Type B pancreatic cell (in vitro differentiated cells): ENCODE results near the gene CRYZL1. TPM values are rescaled to one million over a fixed set of nuclear protein-coding genes. Genes with fewer than 3 reads are reported as not detected.
A peak's percentile ranks its signal among the peaks of the same experiment; 100 is the strongest.

Source experiments
- DNase-seq: peaks from one replicate; pipeline ENCODE4 v3.0.0; 2021; ENCODE audit warnings: mixed read lengths; ENCODE audit not compliant: unreplicated experiment; ENCODE audit errors: extremely low spot score
- H3K27ac Mint-ChIP-seq: 2 replicates; pipeline ENCODE4 v1.8.0; 2021; ENCODE audit warnings: mild to moderate bottlenecking, mixed read lengths
- H3K27me3 Mint-ChIP-seq: 2 replicates; pipeline ENCODE4 v1.8.0; 2021; ENCODE audit warnings: mixed read lengths
- H3K36me3 Mint-ChIP-seq: 2 replicates; pipeline ENCODE4 v1.8.0; 2021; ENCODE audit warnings: mixed read lengths
- H3K4me1 Mint-ChIP-seq: one replicate; pipeline ENCODE4 v1.8.0; 2021; ENCODE audit warnings: mixed read lengths; ENCODE audit not compliant: unreplicated experiment
- H3K4me3 Mint-ChIP-seq: 2 replicates; pipeline ENCODE4 v1.8.0; 2021; ENCODE audit warnings: mild to moderate bottlenecking, mixed read lengths
- H3K9me3 Mint-ChIP-seq: 2 replicates; pipeline ENCODE4 v1.8.0; 2021; ENCODE audit warnings: mixed read lengths
- CTCF ChIP-seq: fragments of 200-600 bp; sonication (generic); conservative IDR thresholded peaks from 2 replicates; pipeline ENCODE4 v1.5.0; 2021; ENCODE audit warnings: antibody characterized with exemption, mild to moderate bottlenecking
- total RNA-seq: library from RNA; stranded (reverse); gene quantifications from 2 replicates; pipeline ENCODE4 v1.2.1, GENCODE V29; 2021; ENCODE audit warnings: low replicate concordance

The CRYZL1 gene
- total RNA-seq, 1 donor from 2014 or later: 50.4 TPM

GRCh38 chr21:33661146-33661545, 19.6 kb upstream of the CRYZL1 start:
- H3K4me1 Mint-ChIP-seq: peaks cover 8% of the 10 kb centered on the region
- no peaks in the 10 kb centered on the region for H3K27me3 Mint-ChIP-seq
- H3K9me3 Mint-ChIP-seq: peaks cover 8% of the 10 kb centered on the region
- H3K36me3 Mint-ChIP-seq: peaks cover 25% of the 10 kb centered on the region
- no peak for DNase-seq
- no peak for TF ChIP-seq CTCF
- no peak overlapping the region for H3K27ac Mint-ChIP-seq
- no peak overlapping the region for H3K4me3 Mint-ChIP-seq

GRCh38 chr21:33660406-33660805, 18.9 kb upstream of the CRYZL1 start:
- Mint-ChIP-seq H3K4me1 (peaks cover 13% of the 10 kb centered on the region), H3K27me3 (no peaks in the 10 kb centered on the region), H3K36me3 (peaks cover 31% of the 10 kb centered on the region), H3K27ac (no peak overlapping the region), H3K9me3 (peaks cover 15% of the 10 kb centered on the region), H3K4me3 (no peak overlapping the region)
- no peak for TF ChIP-seq CTCF
- no peak for DNase-seq

- peaks cover 19% of the 10 kb centered on the region for H3K4me1 Mint-ChIP-seq
- DNase-seq: no peak
- no peak overlapping the region for H3K27ac Mint-ChIP-seq
- peaks cover 15% of the 10 kb centered on the region for H3K9me3 Mint-ChIP-seq
- no peak overlapping the region for H3K4me3 Mint-ChIP-seq
- no peaks in the 10 kb centered on the region for H3K27me3 Mint-ChIP-seq
- peaks cover 33% of the 10 kb centered on the region for H3K36me3 Mint-ChIP-seq
- no peak for TF ChIP-seq CTCF
These were observed 18.0 kb upstream of the CRYZL1 start for GRCh38 chr21:33659568-33659949.

GRCh38 chr21:33658919-33659567, 17.5 kb upstream of the CRYZL1 start:
- Mint-ChIP-seq H3K36me3 (peaks cover 36% of the 10 kb centered on the region), H3K27me3 (no peaks in the 10 kb centered on the region), H3K9me3 (peaks cover 15% of the 10 kb centered on the region), H3K27ac (peak overlapping the region; percentile 0), H3K4me1 (peaks cover 24% of the 10 kb centered on the region), H3K4me3 (no peak overlapping the region)
- no peak for TF ChIP-seq CTCF
- DNase-seq: no peak

GRCh38 chr21:33657124-33657820, 15.7 kb upstream of the CRYZL1 start:
- Mint-ChIP-seq H3K9me3 (peaks cover 15% of the 10 kb centered on the region), H3K4me1 (peaks cover 27% of the 10 kb centered on the region), H3K36me3 (peaks cover 37% of the 10 kb centered on the region), H3K4me3 (peak overlapping the region; percentile 51), H3K27me3 (no peaks in the 10 kb centered on the region), H3K27ac (peak overlapping the region; percentile 71)
- no peak for DNase-seq
- TF ChIP-seq CTCF: no peak
